H1 (cell line): ENCODE data around the gene TMIGD3. TPM values are rescaled to one million over a fixed set of nuclear protein-coding genes. Genes with fewer than 3 reads are reported as not detected.

Experiments
- NRF1 ChIP-seq: IDR thresholded peaks from 2 replicates; pipeline ENCODE4 v1.6.1; 2011; ENCODE audit warnings: mild to moderate bottlenecking, low read depth, low read length, improper control_type of control experiment
- SP4 ChIP-seq: IDR thresholded peaks from 2 replicates; pipeline ENCODE4 v1.6.1; 2012; ENCODE audit warnings: low read length, inconsistent platforms
- YY1 ChIP-seq: IDR thresholded peaks from 2 replicates; pipeline ENCODE4 v1.6.1; 2011; ENCODE audit warnings: low read depth, mild to moderate bottlenecking, low read length
- polyA plus RNA-seq, 7 experiments: library from polyadenylated mRNA; depleted of rRNA in 3 of 7; stranded (reverse) in 5 of 7; unstranded in 2 of 7; fragments of >200 nt in 5 of 7; fragments of 200-250 nt in 2 of 7; gene quantifications; 1 replicate in 5 of 7; 2 replicates in 1 of 7; 4 replicates in 1 of 7; pipeline versions ENCODE4 v1.2.1 to v1.2.3, GENCODE V29; 2011 to 2013; ENCODE audit warnings: missing spikeins in 2 of 7, mixed read lengths in 2 of 7
- total RNA-seq: library from RNA; stranded (reverse); fragmentation: NEBNext Ultra II Directional; extraction: Animal tissue kit (Norgen Biotek cat#: 25700); gene quantifications from 2 replicates; pipeline ENCODE4 v1.2.1, GENCODE V29; 2021

Gene TMIGD3
- total and polyA plus RNA-seq, 2 of the 8 experiments (the other 6 are each of a cell fraction or from before 2014, with no cell fraction given): not detected

- no peak for TF ChIP-seq NRF1
- TF ChIP-seq SP4: no peak
- TF ChIP-seq YY1: no peak
Measured at GRCh38 chr1:111483166-111483565, 20.3 kb downstream of the TMIGD3 start (continued).
